ENCODE data around the gene TMED3. TPM values are rescaled to one million over a fixed set of nuclear protein-coding genes. Genes with fewer than 3 reads are reported as not detected.

The TMED3 gene
- total RNA-seq, 1 experiment from 2014 or later = 53.6 TPM

DNA sequence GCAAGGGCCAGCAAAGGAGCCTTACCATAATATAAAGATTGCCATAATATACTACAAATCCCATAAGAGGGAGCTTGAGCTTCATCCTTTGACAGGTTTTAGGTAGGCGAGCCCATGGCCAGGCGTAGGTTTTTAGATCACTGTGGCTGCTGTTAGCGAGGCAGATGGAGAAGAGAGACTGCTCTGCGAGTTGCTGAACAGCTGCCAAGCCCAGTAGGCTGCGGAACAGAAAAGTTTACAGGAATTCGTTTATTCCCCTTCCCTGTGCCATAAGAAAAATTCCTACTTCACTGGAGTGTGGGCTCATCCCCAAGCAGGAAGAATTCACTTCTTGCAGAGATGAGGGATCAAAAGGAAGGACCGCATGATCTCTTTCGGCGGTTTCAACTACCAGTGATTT lies 30.5 kb downstream of the TMED3 start (continued):
- TF ChIP-seq, protein P1, sequence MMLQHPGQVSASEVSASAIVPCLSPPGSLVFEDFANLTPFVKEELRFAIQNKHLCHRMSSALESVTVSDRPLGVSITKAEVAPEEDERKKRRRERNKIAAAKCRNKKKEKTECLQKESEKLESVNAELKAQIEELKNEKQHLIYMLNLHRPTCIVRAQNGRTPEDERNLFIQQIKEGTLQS (IDR thresholded peaks at IDR 0.05) = no peak
- TF ChIP-seq, protein P2, sequence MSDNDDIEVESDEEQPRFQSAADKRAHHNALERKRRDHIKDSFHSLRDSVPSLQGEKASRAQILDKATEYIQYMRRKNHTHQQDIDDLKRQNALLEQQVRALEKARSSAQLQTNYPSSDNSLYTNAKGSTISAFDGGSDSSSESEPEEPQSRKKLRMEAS (IDR thresholded peaks at IDR 0.05) = no peak
- TF ChIP-seq, protein P3, sequence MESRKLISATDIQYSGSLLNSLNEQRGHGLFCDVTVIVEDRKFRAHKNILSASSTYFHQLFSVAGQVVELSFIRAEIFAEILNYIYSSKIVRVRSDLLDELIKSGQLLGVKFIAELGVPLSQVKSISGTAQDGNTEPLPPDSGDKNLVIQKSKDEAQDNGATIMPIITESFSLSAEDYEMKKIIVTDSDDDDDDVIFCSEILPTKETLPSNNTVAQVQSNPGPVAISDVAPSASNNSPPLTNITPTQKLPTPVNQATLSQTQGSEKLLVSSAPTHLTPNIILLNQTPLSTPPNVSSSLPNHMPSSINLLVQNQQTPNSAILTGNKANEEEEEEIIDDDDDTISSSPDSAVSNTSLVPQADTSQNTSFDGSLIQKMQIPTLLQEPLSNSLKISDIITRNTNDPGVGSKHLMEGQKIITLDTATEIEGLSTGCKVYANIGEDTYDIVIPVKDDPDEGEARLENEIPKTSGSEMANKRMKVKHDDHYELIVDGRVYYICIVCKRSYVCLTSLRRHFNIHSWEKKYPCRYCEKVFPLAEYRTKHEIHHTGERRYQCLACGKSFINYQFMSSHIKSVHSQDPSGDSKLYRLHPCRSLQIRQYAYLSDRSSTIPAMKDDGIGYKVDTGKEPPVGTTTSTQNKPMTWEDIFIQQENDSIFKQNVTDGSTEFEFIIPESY (IDR thresholded peaks at IDR 0.05; ENCODE audit: extremely low read depth, insufficient replicate concordance, low read length) = no peak
- TF ChIP-seq POLR2A (IDR thresholded peaks at IDR 0.05; ENCODE audit: borderline replicate concordance, extremely low read depth, insufficient read depth, insufficient read length) = no peak
- no peak for TF ChIP-seq RAD21 (IDR thresholded peaks at IDR 0.05; ENCODE audit: low read depth)
- TF ChIP-seq CEBPB (IDR thresholded peaks at IDR 0.05; ENCODE audit: low read depth) = no peak
- TF ChIP-seq CBX3 (IDR thresholded peaks at IDR 0.05; ENCODE audit: low read depth) = no peak
- TF ChIP-seq FOSL1 (IDR thresholded peaks at IDR 0.05; ENCODE audit: low read depth) = no peak
- TF ChIP-seq ZNF274 (IDR thresholded peaks at IDR 0.05; ENCODE audit: low read depth, low read length) = no peak
- no peak for TF ChIP-seq EGR1 (IDR thresholded peaks at IDR 0.05; ENCODE audit: low read depth)
- no peak for TF ChIP-seq JUND (IDR thresholded peaks at IDR 0.05)

DNA sequence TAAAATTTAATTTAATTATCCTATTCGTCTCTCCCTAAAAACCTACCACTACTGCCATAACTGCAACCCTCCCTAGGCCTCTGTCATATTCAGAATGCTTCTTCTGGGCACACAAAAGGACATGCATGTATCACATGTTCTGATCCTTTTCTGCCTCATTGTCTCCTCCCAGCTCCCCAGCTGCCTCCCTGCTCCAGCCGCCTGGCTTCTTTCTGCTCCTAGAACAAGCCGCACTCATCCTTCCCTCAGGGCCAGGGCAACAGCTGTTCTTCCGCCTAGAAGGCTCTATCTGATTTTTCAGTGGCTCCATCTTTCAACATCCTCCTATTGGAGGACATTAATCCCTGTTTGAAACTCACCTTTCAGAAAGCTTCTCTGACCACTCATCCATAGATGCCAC lies 38.6 kb downstream of the TMED3 start:
- no peak for ATAC-seq
- BruUV-seq (replicated peaks) = no TSS peak
- TF ChIP-seq RAD21 (IDR thresholded peaks at IDR 0.05; ENCODE audit: low read depth) = no peak
- TF ChIP-seq, protein P4, sequence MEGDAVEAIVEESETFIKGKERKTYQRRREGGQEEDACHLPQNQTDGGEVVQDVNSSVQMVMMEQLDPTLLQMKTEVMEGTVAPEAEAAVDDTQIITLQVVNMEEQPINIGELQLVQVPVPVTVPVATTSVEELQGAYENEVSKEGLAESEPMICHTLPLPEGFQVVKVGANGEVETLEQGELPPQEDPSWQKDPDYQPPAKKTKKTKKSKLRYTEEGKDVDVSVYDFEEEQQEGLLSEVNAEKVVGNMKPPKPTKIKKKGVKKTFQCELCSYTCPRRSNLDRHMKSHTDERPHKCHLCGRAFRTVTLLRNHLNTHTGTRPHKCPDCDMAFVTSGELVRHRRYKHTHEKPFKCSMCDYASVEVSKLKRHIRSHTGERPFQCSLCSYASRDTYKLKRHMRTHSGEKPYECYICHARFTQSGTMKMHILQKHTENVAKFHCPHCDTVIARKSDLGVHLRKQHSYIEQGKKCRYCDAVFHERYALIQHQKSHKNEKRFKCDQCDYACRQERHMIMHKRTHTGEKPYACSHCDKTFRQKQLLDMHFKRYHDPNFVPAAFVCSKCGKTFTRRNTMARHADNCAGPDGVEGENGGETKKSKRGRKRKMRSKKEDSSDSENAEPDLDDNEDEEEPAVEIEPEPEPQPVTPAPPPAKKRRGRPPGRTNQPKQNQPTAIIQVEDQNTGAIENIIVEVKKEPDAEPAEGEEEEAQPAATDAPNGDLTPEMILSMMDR (IDR thresholded peaks at IDR 0.05 in 2 of 3, conservative IDR thresholded peaks at IDR 0.05 in 1 of 3; ENCODE audit: borderline replicate concordance in 1 of 3, insufficient read depth in 1 of 3, low read depth in 2 of 3, low read length in 2 of 3) = no peak
- TF ChIP-seq, protein P5, sequence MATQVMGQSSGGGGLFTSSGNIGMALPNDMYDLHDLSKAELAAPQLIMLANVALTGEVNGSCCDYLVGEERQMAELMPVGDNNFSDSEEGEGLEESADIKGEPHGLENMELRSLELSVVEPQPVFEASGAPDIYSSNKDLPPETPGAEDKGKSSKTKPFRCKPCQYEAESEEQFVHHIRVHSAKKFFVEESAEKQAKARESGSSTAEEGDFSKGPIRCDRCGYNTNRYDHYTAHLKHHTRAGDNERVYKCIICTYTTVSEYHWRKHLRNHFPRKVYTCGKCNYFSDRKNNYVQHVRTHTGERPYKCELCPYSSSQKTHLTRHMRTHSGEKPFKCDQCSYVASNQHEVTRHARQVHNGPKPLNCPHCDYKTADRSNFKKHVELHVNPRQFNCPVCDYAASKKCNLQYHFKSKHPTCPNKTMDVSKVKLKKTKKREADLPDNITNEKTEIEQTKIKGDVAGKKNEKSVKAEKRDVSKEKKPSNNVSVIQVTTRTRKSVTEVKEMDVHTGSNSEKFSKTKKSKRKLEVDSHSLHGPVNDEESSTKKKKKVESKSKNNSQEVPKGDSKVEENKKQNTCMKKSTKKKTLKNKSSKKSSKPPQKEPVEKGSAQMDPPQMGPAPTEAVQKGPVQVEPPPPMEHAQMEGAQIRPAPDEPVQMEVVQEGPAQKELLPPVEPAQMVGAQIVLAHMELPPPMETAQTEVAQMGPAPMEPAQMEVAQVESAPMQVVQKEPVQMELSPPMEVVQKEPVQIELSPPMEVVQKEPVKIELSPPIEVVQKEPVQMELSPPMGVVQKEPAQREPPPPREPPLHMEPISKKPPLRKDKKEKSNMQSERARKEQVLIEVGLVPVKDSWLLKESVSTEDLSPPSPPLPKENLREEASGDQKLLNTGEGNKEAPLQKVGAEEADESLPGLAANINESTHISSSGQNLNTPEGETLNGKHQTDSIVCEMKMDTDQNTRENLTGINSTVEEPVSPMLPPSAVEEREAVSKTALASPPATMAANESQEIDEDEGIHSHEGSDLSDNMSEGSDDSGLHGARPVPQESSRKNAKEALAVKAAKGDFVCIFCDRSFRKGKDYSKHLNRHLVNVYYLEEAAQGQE (IDR thresholded peaks at IDR 0.05; ENCODE audit: low read depth) = no peak
- no peak for TF ChIP-seq SRF (IDR thresholded peaks at IDR 0.05; ENCODE audit: low read depth)
- TF ChIP-seq YY1 (IDR thresholded peaks at IDR 0.05; ENCODE audit: extremely low read depth, insufficient replicate concordance, low read depth, low read length) = no peak
- no peak for TF ChIP-seq EZH2phosphoT487 (IDR thresholded peaks at IDR 0.05; ENCODE audit: borderline replicate concordance)
- no peak for TF ChIP-seq JUND (IDR thresholded peaks at IDR 0.05)
- TF ChIP-seq, protein P1 (IDR thresholded peaks at IDR 0.05) = no peak
- no peak for TF ChIP-seq CBX3 (IDR thresholded peaks at IDR 0.05; ENCODE audit: low read depth)
- TF ChIP-seq ZNF274 (IDR thresholded peaks at IDR 0.05; ENCODE audit: low read depth, low read length) = no peak
- TF ChIP-seq, protein P2 (IDR thresholded peaks at IDR 0.05) = no peak
- no peak for TF ChIP-seq POLR2A (IDR thresholded peaks at IDR 0.05; ENCODE audit: borderline replicate concordance, extremely low read depth, insufficient read depth, insufficient read length)
- no peak overlapping the region for H3K27ac ChIP-seq (ENCODE audit: low read depth, low read length)
- no peak overlapping the region for H3K4me2 ChIP-seq (ENCODE audit: low read length)
- RAD21 ChIA-PET (ENCODE audit: low non-redundant PET in 1 of 2, low total read pairs in 2 of 2, uncharacterized antibody in 2 of 2, unreplicated experiment in 2 of 2) = no interaction called here
- no peaks in the 10 kb centered on the region for H3K4me1 ChIP-seq (ENCODE audit: control insufficient read depth in 1 of 2, insufficient read depth in 2 of 2, low read length in 2 of 2)
- no peaks in the 10 kb centered on the region for H3K9me2 ChIP-seq (ENCODE audit: insufficient read depth)
- H3K36me3 ChIP-seq (ENCODE audit: control insufficient read depth in 1 of 2, insufficient read depth in 2 of 2, low read length in 2 of 2) = no peaks in the 10 kb centered on the region
- no peaks in the 10 kb centered on the region for H3K27me3 ChIP-seq (ENCODE audit: insufficient read depth, low read length)
- DNase-seq (ENCODE audit: low read depth, low spot score) = no peak
- H3K9ac ChIP-seq (ENCODE audit: low read length) = no peak overlapping the region
- H3K79me2 ChIP-seq (ENCODE audit: insufficient read depth, low read length) = no peaks in the 10 kb centered on the region
- no peak overlapping the region for H3K4me3 ChIP-seq (replicated peaks in 1 of 2; ENCODE audit: low read depth in 1 of 2, low read length in 2 of 2)
- intact Hi-C loops (cut with micrococcal nuclease) = no loop called here
- POLR2A ChIA-PET = no interaction called here
- H4K20me1 ChIP-seq (ENCODE audit: insufficient read depth) = no peaks in the 10 kb centered on the region
- H3K9me3 ChIP-seq (ENCODE audit: control insufficient read depth in 1 of 2, insufficient read depth in 1 of 2, low read depth in 1 of 2, low read length in 2 of 2) = no peaks in the 10 kb centered on the region
- no peak overlapping the region for H2AFZ ChIP-seq (ENCODE audit: low read depth, low read length, poor library complexity, severe bottlenecking)
- CTCF ChIA-PET = interaction anchor here (2.1 kb wide), 1 partner anchor 10 kb away, joined by 7 read pairs; no protein-coding TSS in a partner anchor
